DMS153 treated with DMSO at 0.1 percent for 48 hours (cell line): Measurements from ENCODE around the gene CTNND2.

Experiments used
- DNase-seq: peaks from one replicate; lab custom pipeline; 2025; ENCODE audit not compliant: unreplicated experiment; lab: John Stamatoyannopoulos, UW

Gene CTNND2

DNA sequence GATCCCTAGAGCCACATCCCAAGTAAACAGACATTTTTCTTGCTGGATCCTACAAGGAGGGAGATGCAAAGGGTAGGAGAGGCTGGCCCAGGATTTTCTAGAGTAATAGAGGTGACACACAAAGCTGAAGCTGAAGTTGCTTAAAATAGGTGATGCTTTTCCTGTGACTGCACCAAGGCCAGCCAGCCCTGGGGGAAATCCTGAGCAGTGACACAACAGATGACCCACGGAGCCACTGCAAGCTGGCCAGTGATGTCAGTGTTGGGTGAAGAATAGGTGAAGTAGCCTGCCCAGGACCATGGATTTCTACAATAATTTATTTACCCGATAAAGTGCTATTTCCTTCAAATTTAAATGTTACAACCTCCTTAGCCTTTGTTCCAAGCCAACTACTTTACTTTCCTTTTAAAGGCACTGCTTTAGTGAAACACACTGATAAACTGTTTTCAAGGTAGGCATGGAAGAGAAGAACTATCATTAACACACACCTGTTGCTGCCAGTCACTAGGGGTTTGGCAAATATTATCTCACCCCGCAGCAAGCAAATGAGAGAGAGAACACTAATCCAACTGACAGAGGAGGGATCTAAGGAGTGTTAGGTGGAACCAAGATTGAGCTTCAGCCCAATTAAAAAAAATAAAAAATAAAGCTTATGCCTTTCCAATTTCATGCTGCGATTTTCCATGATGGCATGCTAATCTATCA is 123.5 kb downstream of the CTNND2 start:
- no peak for DNase-seq

DNA sequence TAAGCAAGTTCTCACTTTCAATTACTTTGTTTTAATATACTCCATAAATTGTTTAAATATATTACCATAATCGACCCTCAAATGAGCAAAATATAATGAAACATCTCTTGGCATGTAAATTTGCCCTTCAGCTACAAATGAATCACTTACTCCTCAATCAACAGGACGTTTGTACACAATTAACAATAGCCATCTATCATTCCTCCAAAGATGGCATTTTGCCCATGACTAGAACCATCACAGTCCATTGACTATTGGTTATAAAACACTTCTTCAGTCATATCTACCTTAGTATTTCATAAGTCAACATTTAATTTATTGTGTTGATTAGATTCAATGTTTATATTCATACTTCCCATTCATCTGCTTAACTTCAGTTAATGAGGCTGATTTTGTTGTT is 127.2 kb downstream of the CTNND2 start:
- DNase-seq = no peak

DNA sequence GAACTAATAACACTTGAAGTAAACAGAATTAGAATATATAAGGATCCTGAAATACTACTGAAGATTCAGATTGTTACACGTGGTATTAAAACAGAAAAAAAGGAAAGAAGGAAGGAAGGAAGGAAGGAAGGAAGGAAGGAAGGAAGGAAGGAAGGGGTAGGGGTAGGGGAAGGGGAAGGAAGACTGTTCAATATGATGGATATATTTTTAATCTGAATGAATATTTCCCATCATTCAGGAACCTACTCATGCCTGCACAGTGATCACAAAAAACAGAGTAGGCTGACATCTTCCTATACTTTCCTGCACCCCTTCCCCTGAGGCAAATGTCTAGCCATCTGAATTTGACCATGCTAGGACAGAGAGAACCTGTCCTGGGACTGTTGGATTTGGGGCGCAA is 133.9 kb downstream of the CTNND2 start:
- DNase-seq = no peak

DNA sequence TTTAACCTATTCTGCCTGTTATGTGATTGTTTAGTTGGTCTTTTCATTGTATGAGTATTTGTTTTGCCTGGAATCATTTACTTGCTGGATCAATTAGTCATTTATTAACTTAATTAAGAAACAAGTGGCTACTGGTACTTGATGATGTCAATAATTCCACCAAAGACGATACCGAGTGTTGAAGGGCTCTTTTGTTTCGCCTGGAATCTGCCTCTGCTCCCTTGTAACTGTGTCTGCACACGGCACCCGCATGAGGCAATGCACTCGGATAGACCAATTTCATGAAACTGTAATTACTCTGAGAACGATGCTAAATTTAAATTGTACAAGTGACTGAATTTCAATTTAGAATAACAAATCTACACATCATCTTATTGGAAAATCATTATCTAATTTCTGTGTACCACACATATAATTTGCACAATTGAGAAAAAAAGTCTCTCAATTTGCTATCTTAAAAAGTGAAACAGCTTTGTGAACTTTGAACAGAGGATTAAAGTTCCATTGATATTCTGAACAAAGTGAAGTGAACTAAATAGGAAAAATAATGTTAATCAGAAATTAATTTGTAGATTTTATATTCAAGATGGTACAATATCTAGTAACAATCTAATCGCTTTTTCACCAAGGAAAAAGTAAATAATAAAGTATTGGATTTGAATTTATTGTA is 143.2 kb downstream of the CTNND2 start:
- no peak for DNase-seq

DNA sequence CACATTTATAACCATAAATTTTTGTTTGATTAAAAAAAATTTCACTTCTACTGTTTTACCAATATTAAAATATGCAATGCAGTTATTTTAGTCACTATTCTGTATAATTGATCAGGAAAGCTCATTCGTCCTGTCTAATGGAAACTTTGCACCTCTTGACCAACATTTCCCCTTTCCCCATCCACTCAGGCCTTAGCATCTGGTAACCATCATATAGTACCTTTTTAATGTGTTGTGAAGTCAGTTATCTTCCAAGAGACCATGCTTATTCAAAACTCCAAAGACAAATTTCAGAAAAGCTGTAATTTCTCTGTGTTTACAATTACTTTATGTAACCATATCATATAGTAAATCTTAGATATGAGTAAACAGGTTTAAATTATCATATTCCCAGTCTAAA is 145.9 kb downstream of the CTNND2 start:
- no peak for DNase-seq

DNA sequence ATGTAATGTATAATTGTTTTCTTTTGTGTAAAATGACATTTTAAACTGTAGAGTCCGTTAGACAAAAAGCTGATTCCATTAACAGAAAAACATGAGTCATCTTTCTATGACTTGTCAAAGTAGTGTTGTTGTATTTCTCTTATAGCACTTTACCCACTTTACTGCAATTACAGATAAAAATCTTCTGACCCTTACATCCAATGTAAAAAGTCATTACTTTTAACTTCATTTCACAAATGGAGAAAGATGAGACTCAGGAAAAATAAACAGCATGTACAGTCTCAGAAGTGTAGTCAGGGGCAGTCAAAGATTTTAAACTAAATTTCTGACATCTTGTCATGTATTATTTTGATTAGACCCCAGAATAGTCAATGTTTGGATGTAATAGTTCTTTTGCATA is 146.6 kb downstream of the CTNND2 start:
- no peak for DNase-seq

DNA sequence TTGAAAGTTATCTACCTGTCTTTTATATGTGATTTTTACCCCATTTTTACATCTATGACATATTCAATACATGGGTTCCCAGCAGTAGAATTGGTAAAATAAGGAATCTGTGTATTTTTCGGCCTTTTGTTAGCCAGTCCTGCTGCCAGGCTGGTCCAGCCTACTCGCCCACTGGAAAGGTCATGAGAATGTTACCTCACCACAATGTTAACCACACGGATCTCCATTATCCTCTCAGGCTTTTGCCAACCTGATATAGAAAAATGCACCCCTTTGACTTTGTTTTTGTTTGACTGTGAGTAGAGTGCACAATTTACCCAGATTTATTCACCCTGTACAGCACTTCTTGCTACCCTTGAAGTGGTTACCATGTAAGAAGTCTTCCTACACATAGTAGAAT is 167.2 kb downstream of the CTNND2 start:
- DNase-seq = no peak

DNA sequence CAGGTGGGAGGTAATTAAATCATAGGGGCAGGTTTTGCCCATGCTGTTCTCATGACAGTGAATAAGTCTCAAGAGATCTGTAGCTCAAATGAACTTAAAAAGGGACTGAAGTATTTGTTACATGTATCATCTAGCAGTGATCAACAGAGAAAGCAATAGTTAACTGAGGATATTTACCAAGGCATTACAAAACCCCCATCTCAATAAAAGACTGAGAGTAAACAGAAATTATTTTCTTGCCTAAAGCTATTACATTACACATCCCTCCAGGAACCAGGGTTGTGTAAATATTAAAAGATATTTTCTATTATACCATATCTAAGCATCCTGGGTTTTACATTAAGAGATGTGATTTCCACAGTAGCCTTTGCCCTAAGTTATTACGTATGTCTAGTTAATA is 169.9 kb downstream of the CTNND2 start:
- DNase-seq = no peak

DNA sequence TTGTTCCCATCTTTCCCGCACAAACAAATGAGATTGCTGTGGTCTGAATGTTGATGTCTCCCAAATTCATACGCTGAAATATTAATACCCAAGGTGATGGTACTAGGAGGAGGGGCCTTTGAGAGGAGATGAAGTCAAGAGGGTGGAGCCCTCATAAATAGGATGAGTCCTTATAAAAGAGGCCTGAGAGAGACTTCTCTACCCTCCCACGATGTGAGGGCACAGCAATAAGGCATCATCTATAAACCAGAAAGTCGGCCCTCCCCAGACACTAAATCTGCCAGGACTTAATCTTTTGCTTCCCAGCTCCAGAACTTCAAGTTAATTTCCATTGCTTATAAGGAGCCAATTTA is 170.4 kb downstream of the CTNND2 start:
- no peak for DNase-seq

DNA sequence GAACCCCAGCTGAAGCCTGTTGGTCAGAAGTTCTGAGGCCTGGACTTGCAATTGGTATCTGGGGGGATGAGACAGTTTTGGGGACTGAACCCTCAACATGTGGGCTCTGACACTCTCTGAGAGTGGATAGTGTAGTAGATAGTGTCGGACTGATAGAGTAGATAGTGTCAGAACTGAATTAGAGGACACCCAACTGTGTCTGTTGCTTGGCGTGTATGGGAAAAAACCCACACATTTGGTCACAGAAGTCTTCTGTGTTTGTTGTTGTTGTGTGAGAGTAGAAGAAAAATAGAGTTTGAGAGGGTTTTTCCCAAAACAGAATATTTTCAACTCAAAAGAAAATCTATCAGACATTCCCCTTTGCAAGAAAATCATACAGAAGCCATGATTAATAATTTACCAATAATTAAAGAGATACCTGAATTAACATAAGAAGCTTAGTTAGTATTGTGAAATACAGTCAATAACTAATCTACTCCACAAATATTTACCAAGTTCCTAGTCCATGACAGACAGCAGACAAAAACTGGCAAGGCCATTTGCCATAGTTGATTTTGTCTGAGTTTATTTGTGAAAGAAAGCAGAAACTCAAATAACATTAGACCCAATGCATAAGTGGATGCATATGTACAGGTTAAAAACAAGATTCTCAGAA is 170.9 kb downstream of the CTNND2 start:
- no peak for DNase-seq

DNA sequence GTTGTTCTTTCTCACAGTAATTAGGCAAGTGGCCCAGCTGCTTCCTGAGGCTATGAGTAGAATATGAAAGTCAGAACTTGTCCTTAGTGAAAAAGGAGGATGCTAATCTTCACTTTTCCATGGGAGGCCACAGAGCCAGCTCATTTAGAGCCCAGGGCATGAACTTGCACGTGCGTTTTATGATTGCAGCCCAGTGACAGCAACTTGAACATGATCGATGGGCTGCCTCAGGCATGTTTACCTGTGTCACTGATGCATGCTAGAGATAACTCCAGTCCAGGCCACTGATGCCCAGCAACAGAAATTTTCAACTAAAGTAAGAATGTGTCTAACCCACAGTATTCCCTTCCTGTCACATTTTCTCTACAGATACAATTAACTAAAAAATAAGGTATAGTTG is 179.3 kb downstream of the CTNND2 start:
- no peak for DNase-seq

DNA sequence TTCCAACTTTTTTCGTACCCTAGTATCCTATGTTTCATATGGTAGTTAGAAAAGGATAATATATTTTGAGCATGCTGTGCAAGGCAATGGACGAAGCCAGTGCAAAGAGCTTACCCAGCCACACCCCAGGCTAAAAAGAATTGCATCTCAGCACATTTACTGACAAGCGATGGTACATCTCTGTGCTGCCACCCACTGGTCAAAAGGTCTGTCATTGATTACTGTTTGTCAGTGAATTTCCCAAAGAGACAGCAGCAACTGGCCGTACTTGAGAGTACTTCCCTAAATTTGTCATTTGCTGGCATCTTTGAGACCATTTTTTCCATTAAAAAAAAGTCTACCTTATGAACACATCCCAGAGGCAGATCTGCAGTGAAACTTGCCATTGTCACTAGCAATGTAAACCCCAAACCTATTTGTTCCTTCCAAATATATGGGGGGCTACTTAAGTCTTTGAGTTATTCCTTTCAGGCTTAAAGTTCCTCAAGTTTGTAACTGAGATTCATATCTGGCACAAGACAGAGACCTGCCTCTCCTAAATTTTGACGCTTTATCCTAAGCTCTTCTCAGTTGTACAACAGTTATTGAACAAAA is 184.3 kb downstream of the CTNND2 start:
- DNase-seq = no peak

DNA sequence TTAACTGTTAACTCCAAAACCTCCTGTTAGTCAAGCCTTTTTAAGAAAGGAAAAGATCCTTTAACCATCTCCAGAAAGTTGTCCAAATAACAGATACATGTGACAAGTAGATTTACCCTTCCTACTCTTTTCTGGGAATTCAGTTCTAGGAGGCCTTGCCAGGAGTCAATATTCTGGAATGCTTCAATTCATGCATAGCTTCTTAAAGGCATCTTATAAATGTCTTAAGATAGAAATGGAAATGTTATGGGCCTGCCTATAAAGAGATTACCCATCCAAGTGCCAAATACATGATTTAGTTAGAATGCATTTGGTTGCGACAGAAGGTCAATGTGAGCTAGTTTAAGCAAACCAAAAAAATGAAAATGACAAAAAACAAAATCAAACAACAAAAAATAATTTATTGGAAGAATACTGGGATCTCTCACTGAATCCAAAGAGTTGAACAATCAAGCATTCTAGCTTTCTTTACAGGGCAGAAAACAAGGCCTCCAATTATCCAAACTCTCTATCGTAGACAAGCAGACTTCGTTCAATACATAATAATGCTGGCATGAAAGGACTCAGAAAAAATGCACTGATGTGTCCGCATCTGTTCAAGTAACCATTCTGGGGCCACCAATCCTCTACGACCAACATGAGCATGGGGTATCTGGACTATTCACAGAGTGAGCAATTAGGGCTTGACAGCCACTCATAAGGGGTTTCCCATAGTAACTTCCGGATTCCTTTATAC is 188.6 kb downstream of the CTNND2 start:
- no peak for DNase-seq

DNA sequence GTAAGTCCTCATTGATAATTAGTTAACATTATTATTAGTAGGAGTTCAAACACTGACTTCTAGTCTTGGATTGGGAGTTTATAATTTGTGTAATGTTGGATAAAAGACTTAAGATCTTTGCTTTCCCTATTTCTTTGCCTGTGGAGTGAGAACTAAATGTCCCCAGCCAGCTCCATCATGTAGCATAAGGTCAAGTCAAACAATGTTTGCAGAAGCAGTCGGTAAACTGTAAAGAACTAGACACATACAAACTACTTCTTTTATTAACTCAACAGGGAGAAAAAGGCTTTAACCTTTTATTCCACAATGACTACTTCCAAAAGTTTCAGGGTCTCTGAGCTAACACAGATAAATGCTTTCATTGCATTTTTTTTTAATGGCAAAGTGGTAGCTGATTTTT is 192.3 kb downstream of the CTNND2 start:
- no peak for DNase-seq

DNA sequence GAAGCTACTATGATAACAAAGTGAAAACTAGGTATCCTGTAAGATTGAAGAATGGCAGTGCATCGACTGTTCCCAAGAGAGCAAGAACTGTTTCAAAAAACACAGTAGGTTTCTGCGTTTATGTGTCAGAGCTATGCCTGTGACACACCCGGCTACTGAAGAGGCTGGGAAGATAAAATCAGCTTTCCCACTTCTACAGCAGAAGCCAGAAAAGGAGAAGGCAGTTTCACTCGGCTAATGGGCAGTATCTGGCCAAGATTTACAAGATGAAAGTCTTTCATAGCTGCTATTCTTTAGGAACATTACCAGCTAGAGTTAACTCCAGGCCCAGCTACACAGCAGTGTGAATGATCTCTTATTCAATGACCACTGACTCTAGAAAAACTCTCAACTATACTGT is 195.2 kb downstream of the CTNND2 start:
- no peak for DNase-seq

DNA sequence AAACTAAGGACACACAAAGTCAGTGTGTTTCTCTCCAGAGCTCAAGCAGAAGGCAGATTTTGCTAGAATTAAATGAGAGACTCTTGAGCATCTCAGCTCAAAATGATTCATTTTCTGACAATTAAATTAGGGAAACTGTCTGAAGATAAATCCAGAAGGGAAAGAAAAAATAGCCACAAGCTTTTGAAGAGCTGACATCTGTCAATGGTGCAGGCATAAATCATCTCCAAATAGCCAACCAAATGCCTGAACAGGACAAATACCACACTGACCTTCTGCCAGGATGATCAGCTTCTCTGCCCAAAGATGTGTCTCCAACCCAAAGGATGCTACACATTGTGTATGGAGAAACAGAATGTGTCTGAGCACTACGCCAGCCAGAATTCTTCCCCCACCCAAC is 199.3 kb downstream of the CTNND2 start:
- no peak for DNase-seq

DNA sequence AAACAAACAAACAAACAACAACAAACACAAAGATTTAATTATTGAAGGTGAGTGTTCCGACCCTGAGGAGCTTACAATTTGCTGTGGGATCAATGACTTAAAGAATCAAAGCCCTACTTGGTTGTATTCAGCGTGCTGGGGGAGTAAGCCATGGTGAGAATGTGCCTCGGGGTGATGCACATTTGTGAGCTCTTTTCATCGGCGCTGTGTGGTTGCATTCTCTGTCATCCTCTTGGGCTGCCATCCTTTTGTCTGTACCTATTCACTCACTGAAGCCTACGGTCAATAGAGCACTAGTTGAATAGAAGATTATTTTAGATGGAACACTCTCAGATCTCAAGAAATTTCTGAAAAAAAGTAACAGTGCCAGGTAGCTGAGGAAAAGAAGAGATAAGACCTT is 203.9 kb downstream of the CTNND2 start:
- no peak for DNase-seq

DNA sequence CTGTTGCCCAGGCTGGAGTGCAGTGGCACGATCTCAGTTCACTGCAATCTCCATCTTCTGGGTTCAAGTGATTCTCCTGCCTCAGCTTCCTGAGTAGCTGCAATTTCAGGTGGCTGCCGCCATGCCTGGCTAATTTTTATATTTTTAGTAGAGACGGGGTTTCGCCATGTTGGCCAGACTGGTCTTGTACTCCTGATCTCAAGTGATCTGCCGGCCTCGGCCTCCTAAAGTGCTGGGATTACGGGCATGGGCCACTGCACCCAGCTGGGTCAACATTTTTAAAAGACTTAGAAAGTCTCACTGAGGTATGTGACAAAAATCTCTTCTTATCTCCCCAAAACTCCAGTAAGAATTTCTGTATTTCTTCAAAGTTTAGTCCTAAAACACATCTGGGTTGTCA is 211.6 kb downstream of the CTNND2 start:
- DNase-seq = no peak

DNA sequence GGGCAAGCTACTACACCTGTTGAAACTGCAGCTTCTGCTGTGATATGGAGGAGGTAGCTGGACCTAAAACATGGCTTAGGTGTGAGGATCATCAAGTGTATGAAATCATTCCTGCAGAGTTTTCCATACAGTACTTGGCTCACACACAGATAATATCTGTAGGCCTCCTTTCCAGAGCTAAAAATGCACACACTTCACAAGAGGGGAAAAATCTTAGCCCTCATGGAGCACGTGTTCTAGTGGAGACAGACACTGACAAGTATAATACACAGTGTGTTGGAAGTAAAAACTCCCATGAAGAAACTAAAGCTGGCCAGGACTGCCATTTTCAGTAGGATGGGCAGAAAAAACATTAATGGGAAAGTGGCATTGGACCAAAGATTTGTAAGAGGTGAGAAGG is 216.7 kb downstream of the CTNND2 start:
- DNase-seq = no peak

DNA sequence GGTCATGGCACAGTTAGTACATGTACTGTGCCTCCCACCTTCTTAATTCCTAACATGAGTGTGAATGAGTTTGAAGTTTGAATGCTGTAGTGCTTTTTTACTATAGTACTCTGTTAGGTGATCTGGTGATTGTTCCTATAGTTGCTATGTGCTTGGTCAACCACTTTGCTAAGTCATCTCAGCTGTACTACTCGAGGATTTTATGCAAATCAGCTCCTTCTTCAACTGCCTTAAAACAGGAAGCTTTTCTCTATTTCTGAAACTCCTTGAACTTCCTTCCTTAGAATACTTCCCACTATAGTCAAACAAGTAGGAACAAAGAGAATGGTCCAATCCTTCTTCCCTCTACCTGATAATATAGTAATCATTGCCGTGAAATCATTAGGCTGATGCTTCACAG is 219.6 kb downstream of the CTNND2 start:
- no peak for DNase-seq

DNA sequence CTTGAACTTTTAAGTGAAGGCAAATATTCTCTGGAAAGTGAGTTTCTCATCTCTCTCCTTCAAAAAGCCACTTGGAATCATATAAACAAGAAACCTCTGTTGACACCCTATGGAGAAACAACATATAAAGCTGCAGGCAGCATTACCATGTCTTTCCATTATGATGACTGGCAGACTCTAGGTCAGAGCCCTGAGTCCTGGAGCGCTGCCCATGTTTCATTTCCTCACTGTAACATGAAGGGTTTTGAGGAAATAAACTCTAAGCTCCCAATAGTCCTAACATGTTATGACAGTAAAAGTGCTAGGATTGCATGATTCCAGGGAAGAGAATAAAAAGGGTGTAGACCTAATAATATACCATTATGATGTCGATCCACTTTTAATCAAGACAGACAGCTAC is 220.6 kb downstream of the CTNND2 start:
- no peak for DNase-seq

DNA sequence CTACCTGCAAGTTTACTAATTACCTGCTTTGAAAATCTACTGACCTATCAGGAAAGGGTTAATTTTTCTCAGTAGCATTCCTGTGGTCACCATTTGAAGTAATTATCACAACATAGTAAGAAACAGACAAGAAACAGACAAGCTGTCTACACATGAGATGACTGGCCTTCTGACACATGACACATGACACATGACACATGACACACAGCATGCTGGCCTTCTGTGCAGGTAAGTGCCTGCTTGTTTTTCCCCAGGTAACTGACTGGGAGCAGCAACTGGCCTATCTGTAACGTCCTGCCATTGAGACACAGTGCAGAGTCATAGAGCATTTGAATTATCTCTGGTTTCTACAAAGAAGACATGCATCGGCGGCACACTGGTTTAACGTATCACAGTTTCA is 222.4 kb downstream of the CTNND2 start:
- no peak for DNase-seq
